GM23248 (cell line): Measurements from ENCODE around the gene AHSG.

ENCODE experiments used
- EZH2 ChIP-seq: fragments of 200-600 bp; sonication (generic); IDR thresholded peaks from 2 replicates; pipeline ENCODE4 v1.6.1; 2018; ENCODE audit warnings: antibody characterized with exemption, mild to moderate bottlenecking; ENCODE audit not compliant: insufficient read depth, poor library complexity, severe bottlenecking
- EZH2phosphoT487 ChIP-seq: fragments of 200-600 bp; sonication (generic); IDR thresholded peaks from 2 replicates; pipeline ENCODE4 v1.6.1; 2018; ENCODE audit warnings: antibody characterized with exemption, moderate library complexity, mild to moderate bottlenecking, low read depth; ENCODE audit not compliant: insufficient read depth

DNA sequence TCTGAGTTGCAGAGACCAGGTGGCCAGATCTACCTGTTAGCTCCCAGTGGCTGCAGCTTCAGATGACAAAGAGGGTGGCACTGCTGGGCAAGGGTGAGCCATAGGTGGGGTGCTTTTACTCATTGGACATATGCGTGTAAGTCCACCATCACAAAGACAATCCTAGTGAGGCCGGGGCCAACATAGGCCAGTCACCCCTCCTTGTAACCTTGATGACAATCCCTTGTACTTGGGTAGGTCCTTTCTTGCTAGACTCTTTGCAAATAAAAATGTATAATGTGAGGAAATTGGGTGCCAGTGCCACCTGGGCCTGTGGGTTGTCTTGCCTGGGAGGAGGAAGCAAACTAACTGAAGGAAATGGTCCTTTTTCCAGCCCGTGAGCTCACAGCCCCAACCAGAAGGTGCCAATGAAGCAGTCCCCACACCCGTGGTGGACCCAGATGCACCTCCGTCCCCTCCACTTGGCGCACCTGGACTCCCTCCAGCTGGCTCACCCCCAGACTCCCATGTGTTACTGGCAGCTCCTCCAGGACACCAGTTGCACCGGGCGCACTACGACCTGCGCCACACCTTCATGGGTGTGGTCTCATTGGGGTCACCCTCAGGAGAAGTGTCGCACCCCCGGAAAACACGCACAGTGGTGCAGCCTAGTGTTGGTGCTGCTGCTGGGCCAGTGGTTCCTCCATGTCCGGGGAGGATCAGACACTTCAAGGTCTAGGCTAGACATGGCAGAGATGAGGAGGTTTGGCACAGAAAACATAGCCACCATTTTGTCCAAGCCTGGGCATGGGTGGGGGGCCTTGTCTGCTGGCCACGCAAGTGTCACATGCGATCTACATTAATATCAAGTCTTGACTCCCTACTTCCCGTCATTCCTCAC, 7.6 kb downstream of the AHSG start:
- TF ChIP-seq EZH2phosphoT487 (no peak), EZH2 (no peak)
